ENCODE data around the gene CHMP4A.

DNA sequence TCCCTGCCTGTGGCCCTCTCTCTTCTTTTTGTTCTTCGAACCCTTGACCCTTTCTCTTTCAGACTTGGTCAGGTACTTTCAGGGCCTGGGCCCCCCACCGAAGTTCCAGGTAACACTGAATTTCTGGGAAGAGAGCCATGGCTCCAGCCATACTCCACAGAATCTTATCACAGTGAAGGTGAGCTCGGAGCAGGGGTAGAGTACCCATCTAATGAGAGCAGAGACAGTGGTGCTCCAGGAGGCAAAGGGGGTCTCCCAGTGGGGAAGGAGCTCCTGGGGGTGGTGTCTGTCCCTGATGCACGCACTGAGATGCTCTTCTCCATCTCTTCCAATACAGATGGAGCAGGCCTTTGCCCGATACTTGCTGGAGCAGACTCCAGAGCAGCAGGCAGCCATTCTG lies 47.5 kb downstream of the CHMP4A start:
- TF ChIP-seq, protein P1, sequence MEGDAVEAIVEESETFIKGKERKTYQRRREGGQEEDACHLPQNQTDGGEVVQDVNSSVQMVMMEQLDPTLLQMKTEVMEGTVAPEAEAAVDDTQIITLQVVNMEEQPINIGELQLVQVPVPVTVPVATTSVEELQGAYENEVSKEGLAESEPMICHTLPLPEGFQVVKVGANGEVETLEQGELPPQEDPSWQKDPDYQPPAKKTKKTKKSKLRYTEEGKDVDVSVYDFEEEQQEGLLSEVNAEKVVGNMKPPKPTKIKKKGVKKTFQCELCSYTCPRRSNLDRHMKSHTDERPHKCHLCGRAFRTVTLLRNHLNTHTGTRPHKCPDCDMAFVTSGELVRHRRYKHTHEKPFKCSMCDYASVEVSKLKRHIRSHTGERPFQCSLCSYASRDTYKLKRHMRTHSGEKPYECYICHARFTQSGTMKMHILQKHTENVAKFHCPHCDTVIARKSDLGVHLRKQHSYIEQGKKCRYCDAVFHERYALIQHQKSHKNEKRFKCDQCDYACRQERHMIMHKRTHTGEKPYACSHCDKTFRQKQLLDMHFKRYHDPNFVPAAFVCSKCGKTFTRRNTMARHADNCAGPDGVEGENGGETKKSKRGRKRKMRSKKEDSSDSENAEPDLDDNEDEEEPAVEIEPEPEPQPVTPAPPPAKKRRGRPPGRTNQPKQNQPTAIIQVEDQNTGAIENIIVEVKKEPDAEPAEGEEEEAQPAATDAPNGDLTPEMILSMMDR (conservative IDR thresholded peaks at IDR 0.05), result no peak
- TF ChIP-seq EZH2 (IDR thresholded peaks at IDR 0.05; ENCODE audit: low read depth), result no peak
